DOHH2 (cell line): ENCODE data around the gene SMAP2.
A peak's percentile ranks its signal among the peaks of the same experiment; 100 is the strongest.
"Not testable (repeated sequence)": the region's sequence is repeated elsewhere in the genome, so short reads cannot be mapped to it uniquely, and the experiment has no call there.

ENCODE experiments used
- H3F3A ChIP-seq: fragments of 200-600 bp; sonication (generic), shearing (Covaris generic); 2 replicates; pipeline ENCODE4 v1.6.0; 2016; ENCODE audit warnings: antibody characterized with exemption, mild to moderate bottlenecking; ENCODE audit not compliant: control insufficient read depth, insufficient read depth
- H3K27ac ChIP-seq: fragments of 200-600 bp; sonication (generic); 2 replicates; pipeline ENCODE4 v1.5.1; 2014; ENCODE audit warnings: low read depth, mild to moderate bottlenecking, low read length, moderate library complexity
- H3K27me3 ChIP-seq: fragments of 200-600 bp; sonication (generic); 2 replicates; pipeline ENCODE4 v1.6.1; 2014; ENCODE audit warnings: mild to moderate bottlenecking, low read length, mixed read lengths; ENCODE audit not compliant: control insufficient read depth
- H3K36me3 ChIP-seq: fragments of 200-600 bp; sonication (generic); 2 replicates; pipeline ENCODE4 v1.6.1; 2014; ENCODE audit warnings: mild to moderate bottlenecking, low read length, moderate library complexity, mixed read lengths; ENCODE audit not compliant: control insufficient read depth
- H3K4me1 ChIP-seq: fragments of 200-600 bp; sonication (generic); 2 replicates; pipeline ENCODE4 v1.6.1; 2014; ENCODE audit warnings: mild to moderate bottlenecking, low read length, mixed read lengths; ENCODE audit not compliant: control insufficient read depth
- H3K4me2 ChIP-seq: fragments of 200-600 bp; sonication (generic); 2 replicates; pipeline ENCODE4 v1.6.0; 2014; ENCODE audit warnings: mild to moderate bottlenecking, low read length, moderate library complexity
- H3K4me3 ChIP-seq: fragments of 200-600 bp; sonication (generic); 2 replicates; pipeline ENCODE4 v1.5.1; 2014; ENCODE audit warnings: mild to moderate bottlenecking, low read length, mixed read lengths
- H3K79me2 ChIP-seq: fragments of 200-600 bp; sonication (generic); 2 replicates; pipeline ENCODE4 v1.6.1; 2014; ENCODE audit warnings: mild to moderate bottlenecking, low read length, mixed read lengths; ENCODE audit not compliant: control insufficient read depth
- H3K9me2 ChIP-seq: fragments of 200-600 bp; sonication (generic); replicated peaks from 2 replicates; pipeline ENCODE4 v1.6.1; 2014; ENCODE audit warnings: mild to moderate bottlenecking, low read length, mixed read lengths; ENCODE audit not compliant: control insufficient read depth
- H3K9me3 ChIP-seq: fragments of 200-600 bp; sonication (generic); 2 replicates; pipeline ENCODE4 v1.6.1; 2014; ENCODE audit warnings: antibody characterized with exemption, low read length, mixed read lengths; ENCODE audit not compliant: control insufficient read depth, insufficient read depth
- H4K20me1 ChIP-seq: fragments of 200-600 bp; sonication (generic); 2 replicates; pipeline ENCODE4 v1.6.0; 2014; ENCODE audit warnings: low read depth, mild to moderate bottlenecking, antibody characterized with exemption, low read length, moderate library complexity; ENCODE audit not compliant: control insufficient read depth, insufficient read depth
- EZH2phosphoT487 ChIP-seq: fragments of 200-600 bp; sonication (generic); IDR thresholded peaks from 2 replicates; pipeline ENCODE4 v1.6.1; 2017; ENCODE audit warnings: borderline replicate concordance, mild to moderate bottlenecking, antibody characterized with exemption, low read length, moderate library complexity, mixed read lengths
- TF ChIP-seq, protein P1 (sequence below): fragments of 200-600 bp; sonication (generic); IDR thresholded peaks from one replicate; pipeline ENCODE4 v1.5.1; 2014; ENCODE audit warnings: antibody characterized with exemption, mild to moderate bottlenecking, low read depth, low read length; ENCODE audit not compliant: poor library complexity, severe bottlenecking

Gene SMAP2

DNA sequence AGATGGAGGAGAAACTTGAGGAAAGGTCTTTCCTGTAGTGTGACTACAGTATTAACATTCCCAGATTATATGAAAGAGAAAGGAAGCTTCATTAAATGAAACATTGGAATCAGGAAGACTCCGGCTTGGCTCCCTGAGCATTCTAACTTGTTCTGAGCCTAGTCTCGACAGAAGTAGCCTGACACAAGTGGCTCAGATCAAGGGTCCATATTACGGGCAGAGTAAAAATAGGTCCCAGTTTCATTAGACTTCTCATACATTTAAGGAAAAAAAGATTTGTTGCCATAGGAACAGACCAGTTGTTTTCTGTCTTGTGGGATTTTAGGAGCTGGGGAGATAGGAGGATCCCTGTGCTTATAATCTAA, 12.8 kb downstream of the SMAP2 start:
- Histone ChIP-seq H3K4me1 (peaks cover 91% of the 10 kb centered on the region), H3K27ac (peak overlapping the region; percentile 98), H3K27me3 (no peaks in the 10 kb centered on the region), H3K79me2 (peaks cover 88% of the 10 kb centered on the region), H3K9me2 (no peaks in the 10 kb centered on the region), H3F3A (peaks cover 29% of the 10 kb centered on the region), H3K9me3 (no peaks in the 10 kb centered on the region), H4K20me1 (no peaks in the 10 kb centered on the region; the same call in 1 of the 2 replicates), H3K4me3 (peak overlapping the region; percentile 74), H3K4me2 (peak overlapping the region; percentile 93), H3K36me3 (peaks cover 59% of the 10 kb centered on the region)
- no peak for TF ChIP-seq EZH2phosphoT487
- TF ChIP-seq, protein P1, sequence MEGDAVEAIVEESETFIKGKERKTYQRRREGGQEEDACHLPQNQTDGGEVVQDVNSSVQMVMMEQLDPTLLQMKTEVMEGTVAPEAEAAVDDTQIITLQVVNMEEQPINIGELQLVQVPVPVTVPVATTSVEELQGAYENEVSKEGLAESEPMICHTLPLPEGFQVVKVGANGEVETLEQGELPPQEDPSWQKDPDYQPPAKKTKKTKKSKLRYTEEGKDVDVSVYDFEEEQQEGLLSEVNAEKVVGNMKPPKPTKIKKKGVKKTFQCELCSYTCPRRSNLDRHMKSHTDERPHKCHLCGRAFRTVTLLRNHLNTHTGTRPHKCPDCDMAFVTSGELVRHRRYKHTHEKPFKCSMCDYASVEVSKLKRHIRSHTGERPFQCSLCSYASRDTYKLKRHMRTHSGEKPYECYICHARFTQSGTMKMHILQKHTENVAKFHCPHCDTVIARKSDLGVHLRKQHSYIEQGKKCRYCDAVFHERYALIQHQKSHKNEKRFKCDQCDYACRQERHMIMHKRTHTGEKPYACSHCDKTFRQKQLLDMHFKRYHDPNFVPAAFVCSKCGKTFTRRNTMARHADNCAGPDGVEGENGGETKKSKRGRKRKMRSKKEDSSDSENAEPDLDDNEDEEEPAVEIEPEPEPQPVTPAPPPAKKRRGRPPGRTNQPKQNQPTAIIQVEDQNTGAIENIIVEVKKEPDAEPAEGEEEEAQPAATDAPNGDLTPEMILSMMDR, result no peak

DNA sequence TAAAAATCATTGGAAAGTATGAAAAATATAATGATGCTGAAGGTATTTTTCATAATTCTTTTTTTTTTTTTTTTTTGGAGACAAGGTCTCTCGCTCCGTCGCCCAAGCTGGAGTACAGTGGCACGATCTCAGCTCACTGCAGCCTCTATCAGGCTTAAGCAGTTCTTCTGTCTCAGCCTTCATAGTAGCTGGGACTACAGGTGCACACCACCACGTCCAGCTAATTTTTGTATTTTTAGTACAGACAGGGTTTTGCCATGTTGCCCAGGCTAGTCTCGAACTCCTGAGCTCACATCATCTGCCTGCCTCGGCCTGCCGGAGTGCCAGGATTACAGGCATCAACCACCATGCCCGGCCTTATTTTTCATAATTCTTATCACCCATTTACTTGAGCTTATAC, 13.3 kb downstream of the SMAP2 start:
- no peaks in the 10 kb centered on the region for H3K9me3 ChIP-seq
- peaks cover 91% of the 10 kb centered on the region for H3K4me1 ChIP-seq
- no peaks in the 10 kb centered on the region; the same call in 1 of the 2 replicates for H4K20me1 ChIP-seq
- H3K79me2 ChIP-seq, result peaks cover 88% of the 10 kb centered on the region
- peak overlapping the region; percentile 93 for H3K4me2 ChIP-seq
- H3K27me3 ChIP-seq, result no peaks in the 10 kb centered on the region
- no peaks in the 10 kb centered on the region for H3K9me2 ChIP-seq
- peak overlapping the region; percentile 74 for H3K4me3 ChIP-seq
- peaks cover 29% of the 10 kb centered on the region for H3F3A ChIP-seq
- TF ChIP-seq, protein P1, result no peak
- no peak for TF ChIP-seq EZH2phosphoT487
- H3K36me3 ChIP-seq, result peaks cover 59% of the 10 kb centered on the region
- peak overlapping the region; percentile 98 for H3K27ac ChIP-seq

DNA sequence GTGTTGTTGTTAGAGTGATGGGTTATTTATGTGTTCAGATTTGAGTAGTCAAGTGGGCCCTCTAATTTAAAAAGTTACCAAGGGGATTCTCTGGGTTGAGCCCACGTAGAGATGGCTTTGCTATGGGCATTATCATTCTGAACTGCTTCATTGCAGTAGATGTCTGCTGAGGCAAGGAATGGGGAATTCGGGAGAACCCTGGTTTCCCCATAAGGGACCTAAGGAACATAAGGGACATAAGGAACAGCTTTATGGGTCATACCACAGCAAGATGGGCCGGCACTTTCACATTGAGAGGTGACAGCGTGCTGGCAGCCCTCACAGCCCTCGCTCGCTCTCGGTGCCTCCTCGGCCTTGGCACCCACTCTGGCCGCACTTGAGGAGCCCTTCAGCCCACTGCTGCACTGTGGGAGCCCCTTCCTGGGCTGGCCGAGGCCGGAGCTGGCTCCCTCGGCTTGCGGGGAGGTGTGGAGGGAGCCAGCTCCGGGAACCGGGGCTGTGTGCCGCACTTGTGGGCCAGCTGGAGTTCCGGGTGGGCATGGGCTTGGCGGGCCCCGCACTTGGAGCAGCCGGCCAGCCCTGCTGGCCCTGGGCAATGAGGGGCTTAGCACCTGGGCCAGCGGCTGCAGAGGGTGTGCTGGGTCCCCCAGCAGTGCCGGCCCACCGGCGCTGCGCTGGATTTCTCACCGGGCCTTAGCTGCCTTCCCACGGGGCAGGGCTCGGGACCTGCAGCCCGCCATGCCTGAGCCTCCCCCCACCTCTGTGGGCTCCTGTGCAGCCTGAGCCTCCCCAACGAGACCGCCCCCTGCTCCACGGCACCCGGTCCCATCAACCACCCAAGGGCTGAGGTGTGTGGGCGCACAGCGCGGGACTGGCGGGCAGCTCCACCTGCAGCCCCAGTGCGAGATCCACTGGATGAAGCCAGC, 14.1 kb downstream of the SMAP2 start:
- H3K79me2 ChIP-seq, result peaks cover 88% of the 10 kb centered on the region
- H3K4me2 ChIP-seq, result peak overlapping the region; percentile 93
- H3K27ac ChIP-seq, result peak overlapping the region; percentile 98
- not testable (repeated sequence) for H4K20me1 ChIP-seq, H3K9me2 ChIP-seq, H3K9me3 ChIP-seq, H3K27me3 ChIP-seq
- H3K36me3 ChIP-seq, result peaks cover 52% of the 10 kb centered on the region
- peaks cover 34% of the 10 kb centered on the region for H3F3A ChIP-seq
- H3K4me1 ChIP-seq, result peaks cover 91% of the 10 kb centered on the region
- H3K4me3 ChIP-seq, result peak overlapping the region; percentile 74

DNA sequence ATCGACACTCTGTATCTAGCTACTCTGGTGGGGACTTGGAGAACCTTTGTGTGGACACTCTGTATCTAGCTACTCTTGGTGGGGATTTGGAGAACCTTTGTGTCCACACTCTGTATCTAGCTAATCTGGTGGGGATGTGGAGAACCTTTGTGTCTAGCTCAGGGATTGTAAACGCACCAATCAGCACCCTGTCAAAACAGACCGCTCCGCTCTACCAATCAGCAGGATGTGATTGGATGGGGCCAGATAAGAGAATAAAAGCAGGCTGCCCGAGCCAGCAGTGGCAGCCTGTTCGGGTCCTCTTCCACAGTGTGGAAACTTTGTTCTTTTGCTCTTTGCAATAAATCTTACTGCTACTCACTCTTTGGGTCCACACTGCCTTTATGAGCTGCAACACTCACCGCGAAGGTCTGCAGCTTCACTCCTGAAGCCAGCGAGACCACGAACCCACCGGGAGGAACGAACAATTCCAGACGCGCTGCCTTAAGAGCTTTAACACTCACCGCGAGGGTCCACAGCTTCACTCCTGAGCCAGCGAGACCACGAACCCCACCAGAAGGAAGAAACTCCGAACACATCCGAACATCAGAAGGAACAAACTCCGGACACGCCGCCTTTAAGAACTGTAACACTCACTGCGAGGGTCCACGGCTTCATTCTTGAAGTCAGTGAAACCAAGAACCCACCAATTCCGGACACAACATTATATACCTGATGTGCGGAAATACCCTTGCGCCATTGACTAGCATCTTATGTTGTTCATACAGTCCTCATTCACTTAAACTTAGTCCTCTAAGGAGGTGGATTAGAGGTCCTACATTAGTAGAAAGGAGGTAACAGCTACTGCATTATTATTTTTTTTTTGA, 15.2 kb downstream of the SMAP2 start:
- H3K4me1 ChIP-seq, result peaks cover 91% of the 10 kb centered on the region
- not testable (repeated sequence) for H3K4me3 ChIP-seq, H3K9me3 ChIP-seq, H4K20me1 ChIP-seq, H3K9me2 ChIP-seq, H3K27me3 ChIP-seq, H3K4me2 ChIP-seq, H3K27ac ChIP-seq
- H3K79me2 ChIP-seq, result peaks cover 87% of the 10 kb centered on the region
- H3F3A ChIP-seq, result peaks cover 38% of the 10 kb centered on the region
- H3K36me3 ChIP-seq, result peaks cover 44% of the 10 kb centered on the region
